Measurements from ENCODE around the gene HPS4. TPM values are rescaled to one million over a fixed set of nuclear protein-coding genes. Genes with fewer than 3 reads are reported as not detected.

Gene HPS4
- total RNA-seq, 1 donor from 2014 or later: 25.2 TPM

GRCh38 chr22:26416670-26417276 is 66.8 kb downstream of the HPS4 start:
- Mint-ChIP-seq H3K27me3 (ENCODE audit: low read depth, unreplicated experiment) (no peaks in the 10 kb centered on the region), H3K36me3 (ENCODE audit: low read depth, unreplicated experiment) (no peaks in the 10 kb centered on the region), H3K27ac (ENCODE audit: unreplicated experiment) (peak overlapping the region; percentile 92), H3K4me1 (ENCODE audit: low read depth, unreplicated experiment) (peaks cover 23% of the 10 kb centered on the region), H3K4me3 (ENCODE audit: unreplicated experiment) (no peak overlapping the region), H3K9me3 (ENCODE audit: unreplicated experiment) (no peaks in the 10 kb centered on the region)
- no peak overlapping the region for H3K4me3 ChIP-seq (ENCODE audit: insufficient read depth, low read depth, low read length)
- FAIRE-seq: peak; percentile 95
- H3K27me3 ChIP-seq (ENCODE audit: insufficient read depth, low read length): peaks cover 36% of the 10 kb centered on the region
- no peak for TF ChIP-seq CTCF (IDR thresholded peaks at IDR 0.05; ENCODE audit: insufficient read depth, low read depth, low read length)
- no peak for TF ChIP-seq EZH2 (IDR thresholded peaks at IDR 0.05; ENCODE audit: insufficient read depth, low read length)
- peak overlapping the region; percentile 33 for H3K4me2 ChIP-seq (ENCODE audit: low read length)
- no peak overlapping the region for H3K27ac ChIP-seq (ENCODE audit: low read depth, low read length)
- no peaks in the 10 kb centered on the region for H3K36me3 ChIP-seq (ENCODE audit: insufficient read depth, low read length)
- peak; percentile 84 for DNase-seq (ENCODE audit: low read depth)
- H3K4me1 ChIP-seq (ENCODE audit: insufficient read depth, low read length): peaks cover 10% of the 10 kb centered on the region
- H3K9ac ChIP-seq (ENCODE audit: low read length): no peak overlapping the region
- H3K79me2 ChIP-seq (ENCODE audit: insufficient read depth, low read length): no peaks in the 10 kb centered on the region
- no peak overlapping the region for H2AFZ ChIP-seq (ENCODE audit: low read depth, low read length)
- no peaks in the 10 kb centered on the region for H4K20me1 ChIP-seq (ENCODE audit: insufficient read depth, low read length)
- H3K9me3 ChIP-seq (ENCODE audit: insufficient read depth, low read depth, low read length): no peaks in the 10 kb centered on the region

GRCh38 chr22:26416256-26416655 is 67.3 kb downstream of the HPS4 start:
- Histone ChIP-seq H3K79me2 (ENCODE audit: insufficient read depth, low read length) (no peaks in the 10 kb centered on the region), H3K4me3 (ENCODE audit: insufficient read depth, low read depth, low read length) (no peak overlapping the region), H4K20me1 (ENCODE audit: insufficient read depth, low read length) (no peaks in the 10 kb centered on the region), H3K9ac (ENCODE audit: low read length) (no peak overlapping the region), H3K4me1 (ENCODE audit: insufficient read depth, low read length) (peaks cover 10% of the 10 kb centered on the region), H3K4me2 (ENCODE audit: low read length) (no peak overlapping the region), H3K27me3 (ENCODE audit: insufficient read depth, low read length) (peaks cover 42% of the 10 kb centered on the region), H2AFZ (ENCODE audit: low read depth, low read length) (no peak overlapping the region), H3K9me3 (ENCODE audit: insufficient read depth, low read depth, low read length) (no peaks in the 10 kb centered on the region), H3K27ac (ENCODE audit: low read depth, low read length) (no peak overlapping the region), H3K36me3 (ENCODE audit: insufficient read depth, low read length) (no peaks in the 10 kb centered on the region)
- Mint-ChIP-seq H3K27me3 (ENCODE audit: low read depth, unreplicated experiment) (no peaks in the 10 kb centered on the region), H3K9me3 (ENCODE audit: unreplicated experiment) (no peaks in the 10 kb centered on the region), H3K36me3 (ENCODE audit: low read depth, unreplicated experiment) (no peaks in the 10 kb centered on the region), H3K4me1 (ENCODE audit: low read depth, unreplicated experiment) (peaks cover 23% of the 10 kb centered on the region), H3K27ac (ENCODE audit: unreplicated experiment) (no peak overlapping the region), H3K4me3 (ENCODE audit: unreplicated experiment) (no peak overlapping the region)
- TF ChIP-seq EZH2 (IDR thresholded peaks at IDR 0.05; ENCODE audit: insufficient read depth, low read length): no peak
- TF ChIP-seq CTCF (IDR thresholded peaks at IDR 0.05; ENCODE audit: insufficient read depth, low read depth, low read length): no peak
- DNase-seq (ENCODE audit: low read depth) (no peak), FAIRE-seq (no peak)

GRCh38 chr22:26414347-26414746 is 69.2 kb downstream of the HPS4 start:
- H3K4me3 ChIP-seq (ENCODE audit: insufficient read depth, low read depth, low read length): no peak overlapping the region
- DNase-seq (ENCODE audit: low read depth) (no peak), FAIRE-seq (no peak)
- Mint-ChIP-seq H3K4me1 (ENCODE audit: low read depth, unreplicated experiment) (peaks cover 26% of the 10 kb centered on the region), H3K9me3 (ENCODE audit: unreplicated experiment) (no peaks in the 10 kb centered on the region), H3K27me3 (ENCODE audit: low read depth, unreplicated experiment) (no peaks in the 10 kb centered on the region), H3K4me3 (ENCODE audit: unreplicated experiment) (no peak overlapping the region), H3K27ac (ENCODE audit: unreplicated experiment) (no peak overlapping the region), H3K36me3 (ENCODE audit: low read depth, unreplicated experiment) (no peaks in the 10 kb centered on the region)
- H3K4me2 ChIP-seq (ENCODE audit: low read length): no peak overlapping the region
- no peak overlapping the region for H3K9ac ChIP-seq (ENCODE audit: low read length)
- peaks cover 45% of the 10 kb centered on the region for H3K27me3 ChIP-seq (ENCODE audit: insufficient read depth, low read length)
- H3K4me1 ChIP-seq (ENCODE audit: insufficient read depth, low read length): peaks cover 10% of the 10 kb centered on the region
- no peaks in the 10 kb centered on the region for H3K36me3 ChIP-seq (ENCODE audit: insufficient read depth, low read length)
- no peaks in the 10 kb centered on the region for H4K20me1 ChIP-seq (ENCODE audit: insufficient read depth, low read length)
- no peaks in the 10 kb centered on the region for H3K9me3 ChIP-seq (ENCODE audit: insufficient read depth, low read depth, low read length)
- H2AFZ ChIP-seq (ENCODE audit: low read depth, low read length): no peak overlapping the region
- no peaks in the 10 kb centered on the region for H3K79me2 ChIP-seq (ENCODE audit: insufficient read depth, low read length)
- H3K27ac ChIP-seq (ENCODE audit: low read depth, low read length): no peak overlapping the region
- no peak for TF ChIP-seq CTCF (IDR thresholded peaks at IDR 0.05; ENCODE audit: insufficient read depth, low read depth, low read length)
